ENCODE measurements around the gene ZBTB7B.

Gene ZBTB7B

GRCh38 chr1:154972517-154973343, 29.9 kb upstream of the ZBTB7B start (continued):
- no peak for TF ChIP-seq ZNF362 (tag by site-specific recombination; IDR thresholded peaks at IDR 0.05)
- no peak for TF ChIP-seq ZSCAN16 (tag by site-specific recombination; IDR thresholded peaks at IDR 0.05)
- TF ChIP-seq ZNF10 (tag by site-specific recombination; IDR thresholded peaks at IDR 0.05): no peak
- no peak for TF ChIP-seq ZNF776 (tag by site-specific recombination; IDR thresholded peaks at IDR 0.05; ENCODE audit: borderline replicate concordance)
- no peak for TF ChIP-seq ZNF548 (tag by site-specific recombination; IDR thresholded peaks at IDR 0.05)
- TF ChIP-seq ZXDB (tag by site-specific recombination; IDR thresholded peaks at IDR 0.05): peak; percentile 73
- TF ChIP-seq HOXC10 (CRISPR knock-in tag; IDR thresholded peaks at IDR 0.05): no peak
- TF ChIP-seq ZNF747 (tag by site-specific recombination; IDR thresholded peaks at IDR 0.05): no peak
- no peak for TF ChIP-seq PRDM6 (tag by site-specific recombination; IDR thresholded peaks at IDR 0.05)
- no peak for TF ChIP-seq ZNF16 (tag by site-specific recombination; IDR thresholded peaks at IDR 0.05; ENCODE audit: low read depth)
- no peak for TF ChIP-seq ZNF792 (tag by site-specific recombination; IDR thresholded peaks at IDR 0.05)
- TF ChIP-seq ZNF175 (tag by site-specific recombination; IDR thresholded peaks at IDR 0.05): no peak
- no peak for TF ChIP-seq PRDM2 (tag by site-specific recombination; IDR thresholded peaks at IDR 0.05; ENCODE audit: borderline replicate concordance)
- no peak for TF ChIP-seq ZNF133 (tag by site-specific recombination; IDR thresholded peaks at IDR 0.05)
- TF ChIP-seq ZFP41 (tag by site-specific recombination; IDR thresholded peaks at IDR 0.05; ENCODE audit: borderline replicate concordance): no peak
- TF ChIP-seq ZBTB20 (tag by site-specific recombination; IDR thresholded peaks at IDR 0.05): peak; percentile 68
- no peak for TF ChIP-seq ZNF221 (tag by site-specific recombination; IDR thresholded peaks at IDR 0.05; ENCODE audit: borderline replicate concordance)
- TF ChIP-seq ZNF274 (IDR thresholded peaks at IDR 0.05; ENCODE audit: low read length): no peak
- TF ChIP-seq ZNF274 (tag by site-specific recombination; IDR thresholded peaks at IDR 0.05; ENCODE audit: borderline replicate concordance): no peak
- 0 out of 2 replicates have a peak, but pooled peaks have one; percentile 20 for TF ChIP-seq ZBTB11 (tag by site-specific recombination; conservative IDR thresholded peaks at IDR 0.05; ENCODE audit: low read depth)
- peak; percentile 51; the same call in 1 of the 2 replicates for TF ChIP-seq GLIS2 (tag by site-specific recombination; IDR thresholded peaks at IDR 0.05)
- no peak for TF ChIP-seq ZBTB7A (tag by site-specific recombination; IDR thresholded peaks at IDR 0.05; ENCODE audit: low read depth)
- TF ChIP-seq ZBTB6 (tag by site-specific recombination; IDR thresholded peaks at IDR 0.05): no peak
- TF ChIP-seq ZNF610 (tag by site-specific recombination; IDR thresholded peaks at IDR 0.05; ENCODE audit: borderline replicate concordance): no peak
- no peak for TF ChIP-seq ZBTB1 (tag by site-specific recombination; IDR thresholded peaks at IDR 0.05)

All from HEK293 (cell line).